HG03520 (cell line): Measurements from ENCODE around the gene P3H2.

Experiments used
- ATAC-seq: cut with Tn5 transposase; IDR thresholded peaks from one replicate; pipeline ENCODE4 v1.9.1; 2021; ENCODE audit warnings: mild to moderate bottlenecking, moderate library complexity; ENCODE audit not compliant: unreplicated experiment

Gene P3H2

GRCh38 chr3:190019844-190020243 is 100.9 kb downstream of the P3H2 start:
- ATAC-seq, result no peak

GRCh38 chr3:190019006-190019405 is 101.7 kb downstream of the P3H2 start:
- ATAC-seq, result no peak

- ATAC-seq, result no peak
These were observed 102.2 kb downstream of the P3H2 start for GRCh38 chr3:190018460-190018859.

GRCh38 chr3:190017521-190018288 is 103.0 kb downstream of the P3H2 start:
- ATAC-seq, result no peak

- no peak for ATAC-seq
These were observed 103.7 kb downstream of the P3H2 start for GRCh38 chr3:190016966-190017365.

GRCh38 chr3:190014940-190015339 is 105.8 kb downstream of the P3H2 start:
- no peak for ATAC-seq

GRCh38 chr3:190013943-190014924 is 106.5 kb downstream of the P3H2 start:
- ATAC-seq, result no peak

GRCh38 chr3:190012784-190013183 is 107.9 kb downstream of the P3H2 start:
- ATAC-seq, result no peak

GRCh38 chr3:190012314-190012782 is 108.3 kb downstream of the P3H2 start:
- no peak for ATAC-seq

- ATAC-seq, result no peak
These were observed 110.2 kb downstream of the P3H2 start for GRCh38 chr3:190010486-190010885.

GRCh38 chr3:190009614-190010013 is 111.1 kb downstream of the P3H2 start:
- no peak for ATAC-seq

GRCh38 chr3:190008432-190008831 is 112.3 kb downstream of the P3H2 start:
- ATAC-seq, result no peak

GRCh38 chr3:190005343-190006113 is 115.2 kb downstream of the P3H2 start:
- no peak for ATAC-seq

GRCh38 chr3:190004656-190005055 is 116.0 kb downstream of the P3H2 start:
- ATAC-seq, result no peak

GRCh38 chr3:190003681-190004123 is 117.0 kb downstream of the P3H2 start:
- ATAC-seq, result no peak

- ATAC-seq, result no peak
These were observed 117.6 kb downstream of the P3H2 start for GRCh38 chr3:190003068-190003467.

GRCh38 chr3:190001426-190001825 is 119.3 kb downstream of the P3H2 start:
- ATAC-seq, result no peak

GRCh38 chr3:190000861-190001196 is 119.9 kb downstream of the P3H2 start:
- no peak for ATAC-seq

GRCh38 chr3:190000187-190000860 is 120.4 kb downstream of the P3H2 start:
- no peak for ATAC-seq

GRCh38 chr3:189999718-190000117 is 121.0 kb downstream of the P3H2 start:
- no peak for ATAC-seq
